WTC11 (cell line): Measurements from ENCODE around the gene RXRA.

Source experiments
- ELF4 ChIP-seq: sonication (generic); formaldehyde crosslinking; IDR thresholded peaks from 2 replicates; pipeline ENCODE4 v1.8.1; 2022; ENCODE audit warnings: low read depth, mild to moderate bottlenecking, moderate library complexity, missing genetic modification reagents
- FOXK1 ChIP-seq: sonication (generic); formaldehyde crosslinking; IDR thresholded peaks from 2 replicates; pipeline ENCODE4 v1.8.0; 2022; ENCODE audit warnings: mild to moderate bottlenecking, moderate library complexity, missing genetic modification reagents
- GTF2I ChIP-seq: fragments of 250-450 bp; sonication (Bioruptor Pico); conservative IDR thresholded peaks from 2 replicates; pipeline ENCODE4 v1.4.0; 2021; ENCODE audit warnings: mild to moderate bottlenecking
- IRF2 ChIP-seq: sonication (generic); formaldehyde crosslinking; IDR thresholded peaks from 2 replicates; pipeline ENCODE4 v1.8.0; 2022; ENCODE audit warnings: low read depth, missing genetic modification reagents, borderline replicate concordance
- NR3C1 ChIP-seq: sonication (generic); formaldehyde crosslinking; conservative IDR thresholded peaks from 2 replicates; pipeline ENCODE4 v1.8.1; 2023; ENCODE audit warnings: low read depth, mild to moderate bottlenecking, missing genetic modification reagents
- ZBTB21 ChIP-seq: sonication (generic); formaldehyde crosslinking; IDR thresholded peaks from 2 replicates; pipeline ENCODE4 v1.8.1; 2023; ENCODE audit warnings: mild to moderate bottlenecking, missing genetic modification reagents, borderline replicate concordance
- TF ChIP-seq, protein P1 (sequence below): fragments of 200-600 bp; IDR thresholded peaks from 2 replicates; pipeline ENCODE4 v1.8.0; 2022; ENCODE audit warnings: antibody characterized with exemption
- TF ChIP-seq, protein P2 (sequence below): sonication (generic); formaldehyde crosslinking; IDR thresholded peaks from 2 replicates; pipeline ENCODE4 v1.8.1; 2022; ENCODE audit warnings: missing genetic modification reagents, borderline replicate concordance
- TF ChIP-seq, protein P3 (sequence below): sonication (generic); formaldehyde crosslinking; IDR thresholded peaks from 2 replicates; pipeline ENCODE4 v1.8.0; 2023; ENCODE audit warnings: missing genetic modification reagents
- TF ChIP-seq, protein P4 (sequence below): sonication (generic); formaldehyde crosslinking; IDR thresholded peaks from 2 replicates; pipeline ENCODE4 v1.8.1; 2023; ENCODE audit warnings: mild to moderate bottlenecking, missing genetic modification reagents, moderate library complexity
- TF ChIP-seq, protein P5 (sequence below): sonication (generic); formaldehyde crosslinking; IDR thresholded peaks from 2 replicates; pipeline ENCODE4 v1.8.0; 2022; ENCODE audit warnings: mild to moderate bottlenecking, missing genetic modification reagents
- TF ChIP-seq, protein P6 (sequence below): sonication (generic); formaldehyde crosslinking; IDR thresholded peaks from 2 replicates; pipeline ENCODE4 v1.8.0; 2022; ENCODE audit warnings: missing genetic modification reagents
- TF ChIP-seq, protein P7 (sequence below): sonication (generic); formaldehyde crosslinking; IDR thresholded peaks from 2 replicates; pipeline ENCODE4 v1.8.1; 2022; ENCODE audit warnings: low read depth, missing genetic modification reagents, borderline replicate concordance

DNA sequence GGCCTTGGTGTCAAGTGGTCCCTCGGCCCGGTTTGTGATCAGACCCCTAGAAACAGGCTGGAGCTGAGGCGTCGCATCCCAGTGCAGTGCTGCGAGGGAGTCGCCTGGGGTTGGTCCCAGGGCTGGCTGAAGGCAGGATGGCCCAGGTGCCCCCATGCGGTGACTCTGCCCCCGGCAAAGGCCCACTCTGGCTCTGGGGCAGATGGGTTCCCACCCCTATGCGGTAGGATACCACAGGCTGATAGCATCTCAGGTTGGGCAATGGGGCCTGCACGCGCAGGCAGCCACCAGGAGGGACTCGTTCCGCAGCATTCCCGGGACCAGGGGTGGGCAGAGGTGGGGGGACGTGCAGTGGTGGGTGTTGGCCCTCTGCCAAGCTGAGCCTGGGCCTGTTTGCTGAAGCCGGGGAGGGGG lies 86.0 kb downstream of the RXRA start:
- TF ChIP-seq, protein P1, sequence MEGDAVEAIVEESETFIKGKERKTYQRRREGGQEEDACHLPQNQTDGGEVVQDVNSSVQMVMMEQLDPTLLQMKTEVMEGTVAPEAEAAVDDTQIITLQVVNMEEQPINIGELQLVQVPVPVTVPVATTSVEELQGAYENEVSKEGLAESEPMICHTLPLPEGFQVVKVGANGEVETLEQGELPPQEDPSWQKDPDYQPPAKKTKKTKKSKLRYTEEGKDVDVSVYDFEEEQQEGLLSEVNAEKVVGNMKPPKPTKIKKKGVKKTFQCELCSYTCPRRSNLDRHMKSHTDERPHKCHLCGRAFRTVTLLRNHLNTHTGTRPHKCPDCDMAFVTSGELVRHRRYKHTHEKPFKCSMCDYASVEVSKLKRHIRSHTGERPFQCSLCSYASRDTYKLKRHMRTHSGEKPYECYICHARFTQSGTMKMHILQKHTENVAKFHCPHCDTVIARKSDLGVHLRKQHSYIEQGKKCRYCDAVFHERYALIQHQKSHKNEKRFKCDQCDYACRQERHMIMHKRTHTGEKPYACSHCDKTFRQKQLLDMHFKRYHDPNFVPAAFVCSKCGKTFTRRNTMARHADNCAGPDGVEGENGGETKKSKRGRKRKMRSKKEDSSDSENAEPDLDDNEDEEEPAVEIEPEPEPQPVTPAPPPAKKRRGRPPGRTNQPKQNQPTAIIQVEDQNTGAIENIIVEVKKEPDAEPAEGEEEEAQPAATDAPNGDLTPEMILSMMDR: no peak
- TF ChIP-seq, protein P2, sequence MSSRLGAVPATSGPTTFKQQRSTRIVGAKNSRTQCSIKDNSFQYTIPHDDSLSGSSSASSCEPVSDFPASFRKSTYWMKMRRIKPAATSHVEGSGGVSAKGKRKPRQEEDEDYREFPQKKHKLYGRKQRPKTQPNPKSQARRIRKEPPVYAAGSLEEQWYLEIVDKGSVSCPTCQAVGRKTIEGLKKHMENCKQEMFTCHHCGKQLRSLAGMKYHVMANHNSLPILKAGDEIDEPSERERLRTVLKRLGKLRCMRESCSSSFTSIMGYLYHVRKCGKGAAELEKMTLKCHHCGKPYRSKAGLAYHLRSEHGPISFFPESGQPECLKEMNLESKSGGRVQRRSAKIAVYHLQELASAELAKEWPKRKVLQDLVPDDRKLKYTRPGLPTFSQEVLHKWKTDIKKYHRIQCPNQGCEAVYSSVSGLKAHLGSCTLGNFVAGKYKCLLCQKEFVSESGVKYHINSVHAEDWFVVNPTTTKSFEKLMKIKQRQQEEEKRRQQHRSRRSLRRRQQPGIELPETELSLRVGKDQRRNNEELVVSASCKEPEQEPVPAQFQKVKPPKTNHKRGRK (CRISPR knock-in tag): no peak
- TF ChIP-seq NR3C1 (no peak), ZBTB21 (CRISPR knock-in tag) (no peak), ELF4 (CRISPR knock-in tag) (no peak), IRF2 (no peak), GTF2I (no peak), FOXK1 (no peak)
- TF ChIP-seq, protein P3, sequence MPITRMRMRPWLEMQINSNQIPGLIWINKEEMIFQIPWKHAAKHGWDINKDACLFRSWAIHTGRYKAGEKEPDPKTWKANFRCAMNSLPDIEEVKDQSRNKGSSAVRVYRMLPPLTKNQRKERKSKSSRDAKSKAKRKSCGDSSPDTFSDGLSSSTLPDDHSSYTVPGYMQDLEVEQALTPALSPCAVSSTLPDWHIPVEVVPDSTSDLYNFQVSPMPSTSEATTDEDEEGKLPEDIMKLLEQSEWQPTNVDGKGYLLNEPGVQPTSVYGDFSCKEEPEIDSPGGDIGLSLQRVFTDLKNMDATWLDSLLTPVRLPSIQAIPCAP: no peak
- TF ChIP-seq, protein P4, sequence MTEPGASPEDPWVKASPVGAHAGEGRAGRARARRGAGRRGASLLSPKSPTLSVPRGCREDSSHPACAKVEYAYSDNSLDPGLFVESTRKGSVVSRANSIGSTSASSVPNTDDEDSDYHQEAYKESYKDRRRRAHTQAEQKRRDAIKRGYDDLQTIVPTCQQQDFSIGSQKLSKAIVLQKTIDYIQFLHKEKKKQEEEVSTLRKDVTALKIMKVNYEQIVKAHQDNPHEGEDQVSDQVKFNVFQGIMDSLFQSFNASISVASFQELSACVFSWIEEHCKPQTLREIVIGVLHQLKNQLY (CRISPR knock-in tag): no peak
- TF ChIP-seq, protein P5, sequence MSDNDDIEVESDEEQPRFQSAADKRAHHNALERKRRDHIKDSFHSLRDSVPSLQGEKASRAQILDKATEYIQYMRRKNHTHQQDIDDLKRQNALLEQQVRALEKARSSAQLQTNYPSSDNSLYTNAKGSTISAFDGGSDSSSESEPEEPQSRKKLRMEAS (CRISPR knock-in tag): no peak
- TF ChIP-seq, protein P6, sequence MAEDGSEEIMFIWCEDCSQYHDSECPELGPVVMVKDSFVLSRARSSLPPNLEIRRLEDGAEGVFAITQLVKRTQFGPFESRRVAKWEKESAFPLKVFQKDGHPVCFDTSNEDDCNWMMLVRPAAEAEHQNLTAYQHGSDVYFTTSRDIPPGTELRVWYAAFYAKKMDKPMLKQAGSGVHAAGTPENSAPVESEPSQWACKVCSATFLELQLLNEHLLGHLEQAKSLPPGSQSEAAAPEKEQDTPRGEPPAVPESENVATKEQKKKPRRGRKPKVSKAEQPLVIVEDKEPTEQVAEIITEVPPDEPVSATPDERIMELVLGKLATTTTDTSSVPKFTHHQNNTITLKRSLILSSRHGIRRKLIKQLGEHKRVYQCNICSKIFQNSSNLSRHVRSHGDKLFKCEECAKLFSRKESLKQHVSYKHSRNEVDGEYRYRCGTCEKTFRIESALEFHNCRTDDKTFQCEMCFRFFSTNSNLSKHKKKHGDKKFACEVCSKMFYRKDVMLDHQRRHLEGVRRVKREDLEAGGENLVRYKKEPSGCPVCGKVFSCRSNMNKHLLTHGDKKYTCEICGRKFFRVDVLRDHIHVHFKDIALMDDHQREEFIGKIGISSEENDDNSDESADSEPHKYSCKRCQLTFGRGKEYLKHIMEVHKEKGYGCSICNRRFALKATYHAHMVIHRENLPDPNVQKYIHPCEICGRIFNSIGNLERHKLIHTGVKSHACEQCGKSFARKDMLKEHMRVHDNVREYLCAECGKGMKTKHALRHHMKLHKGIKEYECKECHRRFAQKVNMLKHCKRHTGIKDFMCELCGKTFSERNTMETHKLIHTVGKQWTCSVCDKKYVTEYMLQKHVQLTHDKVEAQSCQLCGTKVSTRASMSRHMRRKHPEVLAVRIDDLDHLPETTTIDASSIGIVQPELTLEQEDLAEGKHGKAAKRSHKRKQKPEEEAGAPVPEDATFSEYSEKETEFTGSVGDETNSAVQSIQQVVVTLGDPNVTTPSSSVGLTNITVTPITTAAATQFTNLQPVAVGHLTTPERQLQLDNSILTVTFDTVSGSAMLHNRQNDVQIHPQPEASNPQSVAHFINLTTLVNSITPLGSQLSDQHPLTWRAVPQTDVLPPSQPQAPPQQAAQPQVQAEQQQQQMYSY (CRISPR knock-in tag): no peak
- TF ChIP-seq, protein P7, sequence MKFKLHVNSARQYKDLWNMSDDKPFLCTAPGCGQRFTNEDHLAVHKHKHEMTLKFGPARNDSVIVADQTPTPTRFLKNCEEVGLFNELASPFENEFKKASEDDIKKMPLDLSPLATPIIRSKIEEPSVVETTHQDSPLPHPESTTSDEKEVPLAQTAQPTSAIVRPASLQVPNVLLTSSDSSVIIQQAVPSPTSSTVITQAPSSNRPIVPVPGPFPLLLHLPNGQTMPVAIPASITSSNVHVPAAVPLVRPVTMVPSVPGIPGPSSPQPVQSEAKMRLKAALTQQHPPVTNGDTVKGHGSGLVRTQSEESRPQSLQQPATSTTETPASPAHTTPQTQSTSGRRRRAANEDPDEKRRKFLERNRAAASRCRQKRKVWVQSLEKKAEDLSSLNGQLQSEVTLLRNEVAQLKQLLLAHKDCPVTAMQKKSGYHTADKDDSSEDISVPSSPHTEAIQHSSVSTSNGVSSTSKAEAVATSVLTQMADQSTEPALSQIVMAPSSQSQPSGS (CRISPR knock-in tag): no peak
